ENCODE results near the gene ANGEL1. TPM values are rescaled to one million over a fixed set of nuclear protein-coding genes. Genes with fewer than 3 reads are reported as not detected.

The ANGEL1 gene
- total RNA-seq, 5 donors from 2014 or later (not counting 1 experiment from before 2014, with no cell fraction given), result 15.4 to 33.7 (median 28.3) TPM

DNA sequence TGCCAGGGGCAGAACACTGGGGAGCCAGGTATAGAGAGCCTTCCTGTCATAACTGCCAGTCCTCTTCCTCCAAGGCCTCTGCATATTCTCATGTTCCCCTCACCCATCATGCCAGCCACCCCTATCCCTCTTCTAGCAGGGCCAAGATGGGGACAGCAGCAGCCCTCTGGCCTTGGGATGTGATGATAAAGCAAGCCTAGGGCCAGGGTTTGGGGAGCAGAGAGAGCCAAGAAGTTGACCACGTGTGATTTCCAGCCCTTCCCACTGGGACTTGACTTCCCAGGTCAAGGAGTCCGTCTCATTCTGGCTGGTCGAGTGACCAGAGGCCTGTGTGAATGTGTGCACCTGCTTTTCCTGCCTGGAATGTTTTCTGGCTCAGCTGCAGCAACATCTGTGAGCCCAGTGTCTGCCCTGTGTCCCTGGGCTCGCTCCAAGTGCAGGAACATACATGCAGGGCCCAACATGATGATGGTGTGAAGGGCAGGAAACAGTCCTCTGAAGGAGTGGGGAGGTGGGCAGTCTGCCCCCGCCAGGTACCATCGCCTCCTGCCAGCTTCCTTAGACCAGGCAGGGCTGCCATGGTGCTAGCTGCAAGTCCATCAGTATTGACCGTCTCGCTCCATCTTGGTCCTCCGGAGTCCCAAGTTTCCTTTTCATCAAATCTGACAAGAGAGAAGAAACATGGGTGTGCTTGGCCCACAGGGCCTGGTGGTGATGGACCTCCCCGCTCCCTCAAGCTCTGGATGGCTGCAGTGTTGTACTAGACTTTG lies 30.4 kb downstream of the ANGEL1 start:
- Histone ChIP-seq H3K36me3 (ENCODE audit: control insufficient read depth in 2 of 2, extremely low read depth in 1 of 2, insufficient read depth in 1 of 2, low read length in 1 of 2) (peaks cover 9 to 17% of the 10 kb centered on the region in 2 donors), H3K27ac (ENCODE audit: low read length) (peak overlapping the region; percentile 18), H3K4me3 (ENCODE audit: control insufficient read depth in 1 of 2, extremely low read depth in 1 of 2, low read length in 1 of 2) (no peak overlapping the region), H3K27me3 (replicated peaks in 1 of 2; ENCODE audit: control insufficient read depth in 2 of 2, extremely low read depth in 1 of 2, insufficient read depth in 2 of 2, low read length in 1 of 2) (no peaks in the 10 kb centered on the region), H3K4me1 (ENCODE audit: control insufficient read depth in 1 of 2, extremely low read depth in 1 of 2, insufficient read depth in 2 of 2, low read length in 2 of 2) (peaks cover 0 to 4% of the 10 kb centered on the region in 2 experiments), H3K9me3 (no peaks in the 10 kb centered on the region)
- Mint-ChIP-seq H3K27ac (peak overlapping the region; percentile 86 to 94), H3K4me1 (peaks cover 17 to 30% (median 29%) of the 10 kb centered on the region in 3 donors), H3K4me3 (peak overlapping the region in 2 of 3 donors; percentile 29 to 53), H3K27me3 (no peaks in the 10 kb centered on the region), H3K36me3 (peaks cover 18% of the 10 kb centered on the region), H3K9me3 (no peaks in the 10 kb centered on the region)
- 92% methylated on average over 9 of the region's 10 CpGs for WGBS (ENCODE audit: insufficient coverage)
- DNase-seq (peak in 1 of 35 experiments; percentile 12), ATAC-seq (replicated peaks in 1 of 4) (no peak)
- ChIA-PET CTCF (interaction anchor here in 1 of 2 donors (4.0 kb wide), 1 partner anchor 72 kb away, joined by 27 read pairs; no protein-coding TSS in a partner anchor), POLR2A (interaction anchor here in 1 of 2 donors (0.7 kb wide), 1 partner anchor 14 kb away, joined by 7 read pairs; no protein-coding TSS in a partner anchor)

DNA sequence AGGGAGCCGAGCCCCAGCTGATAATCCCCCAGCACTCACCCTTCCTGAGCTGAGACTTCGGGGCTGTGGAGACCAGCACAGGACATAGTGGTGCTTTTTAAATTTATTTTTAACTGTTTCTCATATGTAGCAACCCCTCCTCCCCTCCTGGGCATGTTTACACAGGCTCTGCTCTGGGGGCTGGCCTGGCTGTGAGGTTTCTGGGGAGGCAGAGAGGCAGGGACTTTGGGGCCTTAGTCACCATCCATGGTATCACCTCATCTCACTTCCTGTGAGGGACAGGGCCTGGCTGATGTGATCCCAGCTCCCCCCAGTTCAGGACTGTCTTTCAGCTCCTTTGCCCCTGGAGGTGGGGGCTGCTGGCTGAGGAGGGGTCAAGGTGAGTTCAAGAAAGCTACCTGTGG lies 31.0 kb downstream of the ANGEL1 start:
- no CpG with 5 or more reads among the region's 2 CpGs for WGBS (ENCODE audit: insufficient coverage)
- H3K4me3 Mint-ChIP-seq, result no peak overlapping the region
- ATAC-seq (replicated peaks in 1 of 4), result no peak
- peaks cover 17 to 31% (median 29%) of the 10 kb centered on the region in 3 donors for H3K4me1 Mint-ChIP-seq
- Histone ChIP-seq H3K4me3 (ENCODE audit: control insufficient read depth in 1 of 2, extremely low read depth in 1 of 2, low read length in 1 of 2) (no peak overlapping the region), H3K4me1 (ENCODE audit: control insufficient read depth in 1 of 2, extremely low read depth in 1 of 2, insufficient read depth in 2 of 2, low read length in 2 of 2) (peaks cover 0 to 4% of the 10 kb centered on the region in 2 experiments), H3K36me3 (ENCODE audit: control insufficient read depth in 2 of 2, extremely low read depth in 1 of 2, insufficient read depth in 1 of 2, low read length in 1 of 2) (peaks cover 7 to 12% of the 10 kb centered on the region in 2 donors), H3K9me3 (no peaks in the 10 kb centered on the region), H3K27me3 (replicated peaks in 1 of 2; ENCODE audit: control insufficient read depth in 2 of 2, extremely low read depth in 1 of 2, insufficient read depth in 2 of 2, low read length in 1 of 2) (no peaks in the 10 kb centered on the region), H3K27ac (ENCODE audit: low read length) (no peak overlapping the region)
- CTCF ChIA-PET, result no interaction called here
- peak in 1 of 35 experiments; percentile 11 for DNase-seq
- POLR2A ChIA-PET, result no interaction called here
- no peaks in the 10 kb centered on the region for H3K9me3 Mint-ChIP-seq
- H3K27me3 Mint-ChIP-seq, result no peaks in the 10 kb centered on the region
- H3K36me3 Mint-ChIP-seq, result peaks cover 13% of the 10 kb centered on the region
- H3K27ac Mint-ChIP-seq, result peak overlapping the region in 1 of 2 donors; percentile 94

DNA sequence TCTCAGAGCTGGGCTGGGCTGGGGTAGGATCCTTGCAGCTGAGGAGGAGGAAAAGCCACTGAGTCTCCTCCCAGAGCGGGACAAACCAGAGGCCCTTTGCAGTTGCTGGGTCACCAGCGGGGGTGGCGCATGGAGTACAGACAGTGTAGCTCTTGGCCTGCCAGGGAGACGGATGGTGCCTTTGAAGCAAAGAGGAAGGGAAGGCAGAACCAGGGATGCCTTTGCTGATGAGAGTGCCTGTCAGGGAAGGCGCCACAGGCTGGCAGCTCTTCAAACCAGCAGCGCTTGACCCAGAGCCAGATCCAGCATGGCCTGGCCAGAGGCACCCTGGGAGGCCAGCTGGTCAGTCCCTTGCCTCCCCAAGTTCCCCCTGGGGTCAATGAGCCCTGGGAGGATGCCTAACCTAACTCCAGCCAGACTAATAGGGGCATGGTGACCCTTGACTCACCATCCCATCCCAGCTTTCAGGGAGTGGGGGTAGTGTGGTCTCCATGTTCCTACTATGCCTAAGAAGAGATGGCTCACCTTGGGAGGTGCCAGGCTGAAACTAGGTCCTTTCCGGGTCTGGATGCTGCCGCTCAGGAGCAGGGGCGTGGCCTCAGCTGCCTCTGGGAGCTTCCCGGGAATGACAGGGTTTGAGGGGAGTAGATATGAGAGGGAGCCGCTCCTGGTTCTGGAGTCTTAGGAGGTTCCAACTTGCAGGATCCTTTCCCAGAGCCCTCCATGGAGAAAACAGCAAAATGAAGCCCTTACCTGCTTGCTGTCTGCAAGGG lies 31.6 kb downstream of the ANGEL1 start:
- no peaks in the 10 kb centered on the region for H3K27me3 Mint-ChIP-seq
- H3K4me1 Mint-ChIP-seq, result peaks cover 17 to 31% (median 29%) of the 10 kb centered on the region in 3 donors
- Histone ChIP-seq H3K4me3 (ENCODE audit: control insufficient read depth in 1 of 2, extremely low read depth in 1 of 2, low read length in 1 of 2) (no peak overlapping the region), H3K27me3 (replicated peaks in 1 of 2; ENCODE audit: control insufficient read depth in 2 of 2, extremely low read depth in 1 of 2, insufficient read depth in 2 of 2, low read length in 1 of 2) (no peaks in the 10 kb centered on the region), H3K36me3 (ENCODE audit: control insufficient read depth in 2 of 2, extremely low read depth in 1 of 2, insufficient read depth in 1 of 2, low read length in 1 of 2) (peaks cover 7 to 8% of the 10 kb centered on the region in 2 donors), H3K4me1 (ENCODE audit: control insufficient read depth in 1 of 2, extremely low read depth in 1 of 2, insufficient read depth in 2 of 2, low read length in 2 of 2) (peaks cover 0 to 4% of the 10 kb centered on the region in 2 experiments), H3K27ac (ENCODE audit: low read length) (no peak overlapping the region), H3K9me3 (no peaks in the 10 kb centered on the region)
- 98% methylated on average over 7 of the region's 11 CpGs for WGBS (ENCODE audit: insufficient coverage)
- DNase-seq (no peak), ATAC-seq (replicated peaks in 1 of 4) (no peak)
- H3K4me3 Mint-ChIP-seq, result no peak overlapping the region
- H3K9me3 Mint-ChIP-seq, result no peaks in the 10 kb centered on the region
- H3K36me3 Mint-ChIP-seq, result peaks cover 9% of the 10 kb centered on the region
- POLR2A ChIA-PET, result interaction anchor here in 1 of 2 donors (0.8 kb wide), 1 partner anchor 59 kb away, joined by 15 read pairs; no protein-coding TSS in a partner anchor
- CTCF ChIA-PET, result no interaction called here
- H3K27ac Mint-ChIP-seq, result peak overlapping the region; percentile 45 to 94

DNA sequence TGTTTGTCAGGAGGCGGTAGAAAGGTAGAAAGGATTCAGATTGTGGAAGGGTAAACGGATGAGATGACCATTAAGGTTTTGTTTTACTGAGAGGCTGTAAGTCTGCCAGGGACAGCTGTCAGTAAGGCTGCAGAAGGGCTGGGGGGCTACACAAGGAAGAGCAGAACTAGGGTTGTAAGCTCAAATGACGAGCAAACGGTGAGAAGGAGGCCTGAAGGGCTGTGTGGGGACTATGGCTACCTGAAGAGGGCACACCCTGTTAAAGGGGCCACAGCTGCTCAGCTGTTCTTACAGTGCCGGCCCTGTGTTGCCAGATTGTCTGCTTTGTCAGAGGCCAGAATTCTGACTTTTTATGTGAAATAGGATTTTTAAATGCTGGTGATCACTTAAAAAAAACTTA lies 32.3 kb downstream of the ANGEL1 start:
- Mint-ChIP-seq H3K36me3 (peaks cover 9% of the 10 kb centered on the region), H3K4me1 (peaks cover 17 to 31% (median 29%) of the 10 kb centered on the region in 3 donors), H3K4me3 (no peak overlapping the region), H3K27ac (peak overlapping the region; percentile 44 to 45), H3K27me3 (no peaks in the 10 kb centered on the region), H3K9me3 (no peaks in the 10 kb centered on the region)
- ATAC-seq (replicated peaks in 1 of 4) (no peak), DNase-seq (no peak)
- Histone ChIP-seq H3K27ac (ENCODE audit: low read length) (no peak overlapping the region), H3K27me3 (replicated peaks in 1 of 2; ENCODE audit: control insufficient read depth in 2 of 2, extremely low read depth in 1 of 2, insufficient read depth in 2 of 2, low read length in 1 of 2) (no peaks in the 10 kb centered on the region), H3K36me3 (ENCODE audit: control insufficient read depth in 2 of 2, extremely low read depth in 1 of 2, insufficient read depth in 1 of 2, low read length in 1 of 2) (peaks cover 6 to 7% of the 10 kb centered on the region in 2 donors), H3K4me1 (ENCODE audit: control insufficient read depth in 1 of 2, extremely low read depth in 1 of 2, insufficient read depth in 2 of 2, low read length in 2 of 2) (peaks cover 0 to 4% of the 10 kb centered on the region in 2 experiments), H3K9me3 (no peaks in the 10 kb centered on the region), H3K4me3 (ENCODE audit: control insufficient read depth in 1 of 2, extremely low read depth in 1 of 2, low read length in 1 of 2) (no peak overlapping the region)
- CTCF ChIA-PET, result no interaction called here
- WGBS (ENCODE audit: insufficient coverage), result 92% methylated on average over 4 of the region's 5 CpGs
- POLR2A ChIA-PET, result interaction anchor here in 1 of 2 donors (0.8 kb wide), 1 partner anchor 58 kb away, joined by 15 read pairs; no protein-coding TSS in a partner anchor

DNA sequence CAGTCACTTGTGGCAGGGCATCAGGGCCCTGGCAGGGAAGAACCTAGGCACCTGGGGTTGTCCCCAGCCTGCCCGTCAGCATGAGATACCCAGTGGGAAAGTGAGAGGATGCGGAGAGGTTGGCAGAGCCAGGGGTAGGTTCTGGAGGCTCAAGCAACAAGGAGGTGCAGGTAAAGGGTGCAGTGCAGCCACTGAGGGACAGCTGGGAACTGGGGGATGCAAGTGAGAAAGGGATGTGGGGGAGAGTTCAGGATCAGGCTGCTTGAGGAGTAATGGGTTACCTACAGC lies 32.7 kb downstream of the ANGEL1 start:
- Mint-ChIP-seq H3K27me3 (no peaks in the 10 kb centered on the region), H3K9me3 (no peaks in the 10 kb centered on the region), H3K4me3 (no peak overlapping the region), H3K4me1 (peaks cover 16 to 29% (median 29%) of the 10 kb centered on the region in 3 donors), H3K36me3 (peaks cover 9% of the 10 kb centered on the region), H3K27ac (peak overlapping the region; percentile 45 to 49)
- Histone ChIP-seq H3K4me3 (ENCODE audit: control insufficient read depth in 1 of 2, extremely low read depth in 1 of 2, low read length in 1 of 2) (no peak overlapping the region), H3K27ac (ENCODE audit: low read length) (no peak overlapping the region), H3K9me3 (no peaks in the 10 kb centered on the region), H3K27me3 (replicated peaks in 1 of 2; ENCODE audit: control insufficient read depth in 2 of 2, extremely low read depth in 1 of 2, insufficient read depth in 2 of 2, low read length in 1 of 2) (no peaks in the 10 kb centered on the region), H3K36me3 (ENCODE audit: control insufficient read depth in 2 of 2, extremely low read depth in 1 of 2, insufficient read depth in 1 of 2, low read length in 1 of 2) (peaks cover 6 to 7% of the 10 kb centered on the region in 2 donors), H3K4me1 (ENCODE audit: control insufficient read depth in 1 of 2, extremely low read depth in 1 of 2, insufficient read depth in 2 of 2, low read length in 2 of 2) (peaks cover 0 to 4% of the 10 kb centered on the region in 2 experiments)
- ChIA-PET CTCF (no interaction called here), POLR2A (no interaction called here)
- ATAC-seq (replicated peaks in 1 of 4) (no peak), DNase-seq (no peak)
- WGBS (ENCODE audit: insufficient coverage), result 96% methylated on average over 2 of the region's 2 CpGs

DNA sequence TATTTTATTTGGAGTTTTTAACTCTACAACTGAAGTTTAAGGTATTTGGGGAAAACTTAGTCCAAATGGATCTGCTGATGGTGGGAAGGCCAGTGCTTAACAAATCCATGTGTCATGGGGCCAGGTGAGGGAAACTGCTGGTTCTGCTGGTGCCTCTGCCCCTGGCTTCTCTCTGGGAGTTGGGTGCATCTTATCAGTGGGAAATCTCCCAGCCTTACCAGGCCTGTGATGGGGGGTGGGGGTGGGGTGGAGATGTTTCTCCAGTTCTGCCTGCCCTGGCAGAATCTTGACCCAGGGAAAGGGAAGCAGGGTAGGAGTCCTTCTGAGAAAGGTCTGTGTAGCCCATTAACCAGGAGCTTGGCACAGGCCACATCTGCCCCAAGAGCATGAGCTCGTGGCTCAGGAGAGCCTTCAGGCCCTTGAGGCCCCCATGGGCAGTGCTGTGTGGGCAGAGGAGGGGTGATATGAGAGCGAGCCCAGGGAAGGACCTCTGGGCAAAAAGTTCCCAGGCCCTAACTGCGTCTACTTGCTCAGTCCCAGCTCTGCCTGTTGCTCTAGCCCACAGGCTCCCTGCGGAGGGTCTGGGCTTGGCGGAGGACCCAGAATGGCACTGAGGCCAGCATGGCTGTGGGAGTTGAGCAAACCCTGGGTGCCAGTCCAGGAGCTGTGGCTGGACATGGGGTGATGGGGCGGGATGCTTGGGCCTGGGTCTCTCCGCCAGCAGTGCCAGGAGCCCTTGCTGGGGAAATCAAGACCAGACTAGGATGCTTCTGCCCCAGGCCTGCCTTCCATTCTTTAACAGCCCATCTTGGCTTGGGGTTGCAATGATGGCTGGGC lies 33.2 kb downstream of the ANGEL1 start:
- Mint-ChIP-seq H3K4me1 (peaks cover 11 to 24% (median 23%) of the 10 kb centered on the region in 3 donors), H3K27ac (peak overlapping the region in 1 of 2 donors; percentile 49), H3K4me3 (no peak overlapping the region), H3K36me3 (peaks cover 5% of the 10 kb centered on the region), H3K27me3 (no peaks in the 10 kb centered on the region), H3K9me3 (no peaks in the 10 kb centered on the region)
- H3K4me3 ChIP-seq (ENCODE audit: control insufficient read depth in 1 of 2, extremely low read depth in 1 of 2, low read length in 1 of 2), result no peak overlapping the region
- no peaks in the 10 kb centered on the region for H3K27me3 ChIP-seq (replicated peaks in 1 of 2; ENCODE audit: control insufficient read depth in 2 of 2, extremely low read depth in 1 of 2, insufficient read depth in 2 of 2, low read length in 1 of 2)
- ChIA-PET CTCF (no interaction called here), POLR2A (no interaction called here)
- H3K9me3 ChIP-seq, result no peaks in the 10 kb centered on the region
- peaks cover 0 to 4% of the 10 kb centered on the region in 2 experiments for H3K4me1 ChIP-seq (ENCODE audit: control insufficient read depth in 1 of 2, extremely low read depth in 1 of 2, insufficient read depth in 2 of 2, low read length in 2 of 2)
- no peak for DNase-seq
- peaks cover 6 to 7% of the 10 kb centered on the region in 2 donors for H3K36me3 ChIP-seq (ENCODE audit: control insufficient read depth in 2 of 2, extremely low read depth in 1 of 2, insufficient read depth in 1 of 2, low read length in 1 of 2)
- no peak overlapping the region for H3K27ac ChIP-seq (ENCODE audit: low read length)
- 91% methylated on average over 4 of the region's 7 CpGs for WGBS (ENCODE audit: insufficient coverage)
- ATAC-seq (replicated peaks in 1 of 4), result no peak
